Lower lobe of right lung (tissue), 2 donors: ENCODE data around the gene MED8. TPM values are rescaled to one million over a fixed set of nuclear protein-coding genes. Genes with fewer than 3 reads are reported as not detected.

Experiments
- ATAC-seq, 2 donors: fragments of 200-7000 bp; cut with Tn5 transposase; one replicate each; pipeline ENCODE4 v1.9.1; 2020 to 2022; ENCODE audit warnings: mild to moderate bottlenecking in 2 of 2, moderate library complexity in 2 of 2
- DNase-seq: peaks from one replicate; pipeline ENCODE4 v3.0.0-alpha.2; 2020
- H3K27ac ChIP-seq: fragments of 200-600 bp; one replicate; pipeline ENCODE4 v1.8.0; 2022
- H3K27me3 ChIP-seq: fragments of 200-600 bp; one replicate; pipeline ENCODE4 v1.8.0; 2022; ENCODE audit warnings: low read depth
- H3K36me3 ChIP-seq: fragments of 200-600 bp; one replicate; pipeline ENCODE4 v1.8.0; 2022; ENCODE audit warnings: mild to moderate bottlenecking
- H3K4me1 ChIP-seq: fragments of 200-600 bp; one replicate; pipeline ENCODE4 v1.8.0; 2022
- H3K4me3 ChIP-seq: fragments of 200-600 bp; one replicate; pipeline ENCODE4 v1.8.0; 2022; ENCODE audit warnings: mild to moderate bottlenecking
- H3K9me3 ChIP-seq: fragments of 200-600 bp; one replicate; pipeline ENCODE4 v1.8.0; 2022
- CTCF ChIP-seq: fragments of 200-600 bp; IDR thresholded peaks from one replicate; pipeline ENCODE4 v1.8.0; 2022; ENCODE audit warnings: antibody characterized with exemption, mild to moderate bottlenecking
- intact Hi-C: fragments of 100-400 bp; cut with DNase I; formaldehyde crosslinking; loops from one replicate; pipeline ENCODE4 v1.11.0; 2022
- total RNA-seq: library from RNA; stranded (reverse); fragmentation: NEBNext Ultra II Directional; extraction: Animal tissue kit (Norgen Biotek cat#: 25700); gene quantifications from one replicate; pipeline ENCODE4 v1.2.1, GENCODE V29; 2021
- donor health status: DM: no; HTN: yes; CAD: no; lungs with severe emphysema.

The MED8 gene
- total RNA-seq, 1 donor from 2014 or later, result 35.4 TPM

GRCh38 chr1:43357251-43357650 is 32.3 kb downstream of the MED8 start:
- no peaks in the 10 kb centered on the region for H3K27me3 ChIP-seq
- ATAC-seq (no peak), DNase-seq (no peak)
- peaks cover 14% of the 10 kb centered on the region for H3K4me1 ChIP-seq
- peaks cover 18% of the 10 kb centered on the region for H3K36me3 ChIP-seq
- H3K27ac ChIP-seq, result no peak overlapping the region
- no peaks in the 10 kb centered on the region for H3K9me3 ChIP-seq
- no peak for TF ChIP-seq CTCF
- no peak overlapping the region for H3K4me3 ChIP-seq
- intact Hi-C loops, result loop anchor here (10.0 kb wide), 1 partner anchor 122 kb away; no protein-coding TSS in a partner anchor

- no peak overlapping the region for H3K4me3 ChIP-seq
- no peaks in the 10 kb centered on the region for H3K9me3 ChIP-seq
- intact Hi-C loops, result loop anchor here (10.0 kb wide), 1 partner anchor 120 kb away; no protein-coding TSS in a partner anchor
- DNase-seq, result no peak
- H3K27ac ChIP-seq, result no peak overlapping the region
- H3K36me3 ChIP-seq, result no peaks in the 10 kb centered on the region
- no peaks in the 10 kb centered on the region for H3K27me3 ChIP-seq
- peaks cover 14% of the 10 kb centered on the region for H3K4me1 ChIP-seq
- no peak for ATAC-seq
- TF ChIP-seq CTCF, result no peak
Measured at GRCh38 chr1:43354936-43355335, 34.7 kb downstream of the MED8 start.

GRCh38 chr1:43354471-43354870 is 35.1 kb downstream of the MED8 start:
- H3K4me1 ChIP-seq, result peaks cover 19% of the 10 kb centered on the region
- no peaks in the 10 kb centered on the region for H3K36me3 ChIP-seq
- no peak overlapping the region for H3K27ac ChIP-seq
- TF ChIP-seq CTCF, result no peak
- H3K4me3 ChIP-seq, result no peak overlapping the region
- no peaks in the 10 kb centered on the region for H3K27me3 ChIP-seq
- H3K9me3 ChIP-seq, result no peaks in the 10 kb centered on the region
- no peak for ATAC-seq
- intact Hi-C loops, result loop anchor here (10.0 kb wide), 1 partner anchor 120 kb away; no protein-coding TSS in a partner anchor
- DNase-seq, result no peak

GRCh38 chr1:43352881-43353280 is 36.7 kb downstream of the MED8 start:
- H3K36me3 ChIP-seq, result no peaks in the 10 kb centered on the region
- H3K27ac ChIP-seq, result no peak overlapping the region
- no peak overlapping the region for H3K4me3 ChIP-seq
- no peaks in the 10 kb centered on the region for H3K27me3 ChIP-seq
- DNase-seq (no peak), ATAC-seq (no peak)
- no peaks in the 10 kb centered on the region for H3K9me3 ChIP-seq
- TF ChIP-seq CTCF, result no peak
- intact Hi-C loops, result loop anchor here (10.0 kb wide), 1 partner anchor 118 kb away; no protein-coding TSS in a partner anchor
- peaks cover 19% of the 10 kb centered on the region for H3K4me1 ChIP-seq

GRCh38 chr1:43352351-43352705 is 37.3 kb downstream of the MED8 start:
- no peak for DNase-seq
- no peak overlapping the region for H3K4me3 ChIP-seq
- peaks cover 14% of the 10 kb centered on the region for H3K4me1 ChIP-seq
- no peak overlapping the region for H3K27ac ChIP-seq
- no peaks in the 10 kb centered on the region for H3K36me3 ChIP-seq
- no peak for TF ChIP-seq CTCF
- intact Hi-C loops, result loop anchor here (10.0 kb wide), 1 partner anchor 118 kb away; no protein-coding TSS in a partner anchor
- H3K27me3 ChIP-seq, result no peaks in the 10 kb centered on the region
- no peak for ATAC-seq
- no peaks in the 10 kb centered on the region for H3K9me3 ChIP-seq
